ENCODE data around the gene SRGAP2C.
"Not testable (repeated sequence)": the region's sequence is repeated elsewhere in the genome, so short reads cannot be mapped to it uniquely, and the experiment has no call there.

The SRGAP2C gene

DNA sequence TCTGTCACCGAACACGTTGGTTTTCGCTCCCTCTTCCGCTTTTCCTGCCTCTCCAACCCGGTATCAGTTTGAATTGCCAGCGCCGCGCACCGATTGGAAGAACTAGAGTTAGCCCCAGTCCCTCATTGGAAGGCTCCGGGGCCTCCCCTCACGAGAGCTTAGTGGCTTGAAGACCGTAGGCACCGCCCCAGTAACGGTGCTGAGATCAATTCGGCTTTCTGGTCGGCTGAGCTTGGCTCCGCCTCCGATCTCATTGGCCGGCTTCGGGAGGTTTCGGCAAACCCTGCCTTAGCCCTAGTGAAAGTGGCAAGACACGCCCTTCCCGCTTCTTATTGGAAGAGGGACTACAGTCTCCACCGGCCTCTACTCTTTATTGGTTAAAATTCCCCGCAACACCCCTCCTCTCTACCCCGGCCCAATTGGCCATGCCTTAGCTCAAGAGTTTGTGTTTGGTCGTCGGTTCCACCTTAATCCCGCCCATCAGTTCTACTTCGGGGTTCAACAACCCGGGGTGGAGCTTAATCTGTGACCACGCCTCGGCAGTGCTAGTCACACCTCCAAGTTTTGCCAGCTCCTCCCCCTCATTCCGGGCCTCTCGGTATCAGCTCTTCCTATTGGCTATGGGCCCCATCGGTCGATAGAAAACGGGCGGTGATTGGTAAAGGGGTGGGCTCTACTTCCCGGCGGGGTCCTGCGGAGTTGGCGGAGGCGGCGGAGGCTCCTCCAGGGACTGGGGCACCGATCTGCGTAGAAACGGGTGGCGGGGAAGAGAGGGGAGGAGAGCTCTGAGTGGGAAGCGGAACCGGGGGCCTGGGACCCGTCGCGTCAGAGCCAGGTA, at the start of gene SRGAP2C, which contains the start of gene FAM72B:
TSS of gene SRGAP2C (plus strand) at position 686 of the 838 bp plus-strand sequence. CDS start 2,472 bp downstream, outside the sequence.
TSS of gene FAM72B (minus strand) at position 51 of the 838 bp plus-strand sequence. CDS start 851 bp downstream, outside the sequence.
- DNase-seq, result peak; percentile 97 to 98

DNA sequence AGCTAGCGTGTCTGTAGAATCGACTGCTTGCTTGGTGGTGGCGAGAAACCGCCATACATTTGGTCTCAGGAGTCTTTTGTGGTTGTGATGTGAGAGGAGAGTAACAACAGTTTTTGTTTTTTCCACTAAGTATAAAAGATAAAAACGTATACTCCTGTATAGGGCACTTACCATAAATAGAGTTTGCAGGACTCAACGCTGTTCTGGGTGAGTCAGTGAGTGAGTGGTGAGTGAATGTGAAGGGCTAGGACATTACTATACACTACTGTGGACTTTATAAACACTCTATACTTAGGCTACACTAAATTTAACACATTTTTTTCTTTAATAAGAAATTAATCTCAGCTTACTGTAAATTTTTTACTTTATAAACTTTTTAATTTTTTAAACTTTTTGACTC, 44.4 kb upstream of the SRGAP2C start:
- DNase-seq, result not testable (repeated sequence)

- DNase-seq, result not testable (repeated sequence)
Observed at GRCh38 chr1:121148489-121149190, 36.1 kb upstream of the SRGAP2C start.

GRCh38 chr1:121151294-121151693, 33.5 kb upstream of the SRGAP2C start:
- DNase-seq, result not testable (repeated sequence)

DNA sequence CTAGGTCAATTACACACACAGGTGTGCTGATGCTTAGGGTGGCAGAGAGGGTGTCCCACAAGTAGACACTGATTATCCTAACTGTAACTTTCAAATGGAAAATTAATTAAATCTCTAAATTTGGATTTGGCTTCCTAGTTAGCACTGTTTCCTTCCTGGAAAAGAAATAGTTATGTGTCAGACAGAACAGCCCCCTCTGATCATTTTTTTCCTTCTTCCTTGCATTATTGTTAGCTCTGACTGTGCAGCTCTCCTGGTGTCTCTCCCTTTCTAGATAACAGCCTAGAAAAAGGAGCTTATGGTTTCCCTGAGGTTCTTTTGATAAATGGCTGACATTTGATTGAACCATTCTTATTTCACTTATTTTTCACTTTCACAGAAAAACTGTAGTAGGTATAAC, 32.0 kb upstream of the SRGAP2C start:
- not testable (repeated sequence) for DNase-seq

GRCh38 chr1:121154811-121155210, 30.0 kb upstream of the SRGAP2C start:
- DNase-seq, result not testable (repeated sequence)

GRCh38 chr1:121155671-121156358, 29.0 kb upstream of the SRGAP2C start:
- DNase-seq, result not testable (repeated sequence)

- DNase-seq, result not testable (repeated sequence)
Observed at GRCh38 chr1:121156958-121157603, 27.7 kb upstream of the SRGAP2C start.

- DNase-seq, result not testable (repeated sequence)
Observed at GRCh38 chr1:121157609-121158008, 27.2 kb upstream of the SRGAP2C start.

DNA sequence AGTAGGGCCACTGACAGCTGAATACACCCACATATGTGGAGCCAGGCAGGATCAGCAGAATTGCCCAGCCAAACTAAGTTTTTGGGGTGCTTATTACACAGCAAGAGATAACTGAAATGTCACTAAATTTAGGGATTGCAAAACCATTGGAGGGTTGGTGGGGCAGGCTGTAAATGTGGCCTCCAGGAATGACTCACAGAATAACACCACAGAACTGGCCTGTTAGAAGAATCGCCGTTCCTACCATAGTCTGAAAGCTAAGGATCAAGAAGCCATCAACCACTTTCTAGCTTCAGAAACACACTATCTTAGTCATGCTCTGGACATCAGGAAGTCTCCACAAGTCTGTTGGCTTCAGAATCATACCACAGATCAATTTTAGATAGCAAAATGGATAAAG, 24.7 kb upstream of the SRGAP2C start:
- DNase-seq, result not testable (repeated sequence)

GRCh38 chr1:121161199-121161901, 23.4 kb upstream of the SRGAP2C start:
- not testable (repeated sequence) for DNase-seq

DNA sequence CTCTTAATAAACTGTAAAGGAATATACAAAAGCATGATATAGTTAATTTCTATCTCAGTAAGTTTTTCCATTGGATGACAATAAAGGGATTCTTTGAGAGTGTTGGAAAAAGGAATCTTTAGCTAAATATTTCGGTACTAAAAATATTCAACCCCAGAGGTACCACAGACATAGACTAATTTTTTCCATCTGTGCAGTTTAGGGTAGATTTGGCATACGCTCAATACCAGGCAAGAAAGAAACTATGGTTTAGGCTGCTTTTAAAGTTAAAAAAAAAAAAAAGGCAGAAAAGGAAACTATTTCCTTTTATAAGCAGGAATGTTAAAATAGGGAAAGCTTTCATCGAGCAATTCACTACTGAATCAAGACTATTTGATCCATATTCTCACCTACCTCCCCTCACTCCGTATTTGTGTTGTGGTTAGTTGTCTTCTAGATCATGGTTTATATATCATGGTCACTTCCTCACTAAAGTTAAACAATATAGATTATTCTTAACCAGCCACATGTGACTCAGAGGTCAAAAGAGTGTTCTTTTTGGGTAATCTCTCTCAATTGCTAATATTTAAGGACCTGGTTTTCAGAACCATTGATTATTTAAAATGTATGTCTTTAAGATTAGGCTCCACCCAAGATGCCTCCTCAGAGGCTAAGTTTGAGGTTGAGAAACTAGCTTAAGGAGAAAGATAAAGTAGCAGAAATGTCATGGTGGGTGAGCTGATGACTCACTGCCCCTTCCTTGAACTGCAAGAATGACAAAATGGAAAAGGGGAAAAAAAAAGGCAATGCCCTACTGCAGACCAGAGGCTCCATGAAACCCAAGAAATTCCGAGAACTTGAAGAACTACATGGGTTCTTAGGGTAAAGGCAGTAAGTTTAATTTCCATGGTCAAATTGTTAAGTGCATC, 20.7 kb upstream of the SRGAP2C start:
- DNase-seq, result not testable (repeated sequence)

DNA sequence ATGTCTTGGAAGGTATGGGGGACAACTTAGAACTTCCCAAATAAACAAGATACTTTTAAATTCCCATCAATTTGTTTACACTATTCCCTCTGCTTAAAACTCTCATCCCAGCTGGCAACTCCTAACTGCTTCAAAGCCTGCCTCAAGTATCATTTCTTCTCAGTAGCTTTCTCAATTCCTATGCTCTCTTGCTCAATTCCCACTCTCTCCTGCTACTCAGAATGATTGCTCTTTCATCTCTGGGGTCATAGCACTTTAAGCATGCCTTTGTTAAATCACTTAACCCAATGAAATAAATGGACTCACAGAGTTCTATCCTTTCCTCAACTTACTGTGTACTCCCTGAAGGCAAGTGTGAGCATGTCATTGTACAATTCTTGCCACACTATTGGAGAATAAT, 19.5 kb upstream of the SRGAP2C start:
- not testable (repeated sequence) for DNase-seq

GRCh38 chr1:121167225-121167738, 17.5 kb upstream of the SRGAP2C start:
- DNase-seq, result not testable (repeated sequence)

- not testable (repeated sequence) for DNase-seq
Observed at GRCh38 chr1:121168152-121168668, 16.6 kb upstream of the SRGAP2C start.

DNA sequence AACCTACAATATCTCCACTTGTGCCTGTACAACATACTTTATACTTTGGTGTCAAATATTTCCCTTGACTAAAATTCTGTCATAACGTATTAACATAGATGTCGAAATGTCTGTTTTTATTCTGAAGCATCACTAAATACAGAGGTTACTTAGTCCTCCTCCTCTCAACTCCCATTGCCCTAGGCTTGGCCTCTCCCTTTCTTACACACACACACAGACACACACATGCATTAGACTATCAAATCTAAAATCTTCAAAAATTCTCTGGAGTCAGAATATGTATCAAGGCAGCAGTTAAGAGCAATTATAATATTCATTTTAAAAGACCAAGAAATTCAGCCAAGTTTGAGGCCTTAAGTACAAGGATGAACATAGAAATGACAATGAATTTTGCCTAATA, 8.1 kb upstream of the SRGAP2C start:
- DNase-seq, result not testable (repeated sequence)

DNA sequence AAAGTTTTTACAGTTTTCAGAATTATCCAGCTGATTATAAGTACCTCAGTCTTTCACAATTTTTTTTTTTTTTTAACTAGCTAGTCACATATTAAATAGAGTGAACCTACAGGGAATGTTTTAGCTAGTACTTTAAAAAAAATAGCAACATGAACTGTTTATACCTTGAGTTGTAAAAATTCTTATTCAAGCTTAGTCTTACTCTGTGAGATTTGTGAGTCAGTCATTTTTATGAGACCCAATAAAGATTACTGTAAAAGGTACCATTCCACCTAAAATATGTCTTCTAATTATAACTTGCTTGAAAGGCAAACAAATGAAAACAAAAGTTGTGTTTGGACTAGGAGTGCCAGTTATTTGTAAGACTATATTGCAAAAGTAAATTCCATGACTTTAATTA, 6.6 kb upstream of the SRGAP2C start:
- DNase-seq, result not testable (repeated sequence)

GRCh38 chr1:121183867-121184266, 908 bp upstream of the SRGAP2C start:
- DNase-seq, result not testable (repeated sequence)

- DNase-seq, result not testable (repeated sequence)
Observed at GRCh38 chr1:121185140-121185708, 449 bp downstream of the SRGAP2C start.

DNA sequence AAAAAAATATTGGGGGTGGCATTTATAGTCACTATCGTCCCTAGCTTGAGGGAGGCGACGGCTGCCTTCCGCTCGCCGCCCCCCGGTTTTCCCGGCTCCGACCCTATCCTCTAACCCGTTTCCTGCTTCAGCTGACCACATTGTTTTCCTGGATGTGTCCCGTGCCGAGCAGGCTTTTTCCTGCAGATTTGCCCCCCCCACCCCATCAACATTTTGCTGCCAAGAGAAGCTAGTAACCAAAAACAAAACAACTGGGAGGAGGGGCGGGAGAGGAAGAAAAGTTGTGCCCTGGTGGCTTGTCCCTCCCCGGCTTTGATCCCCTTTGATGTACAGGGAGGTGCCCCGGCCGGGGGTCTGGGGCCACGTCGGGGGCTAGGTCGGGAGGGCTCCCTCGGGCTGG, 1.4 kb downstream of the SRGAP2C start:
- DNase-seq, result not testable (repeated sequence)
